ENCODE data around the gene SULT2B1. TPM values are rescaled to one million over a fixed set of nuclear protein-coding genes. Genes with fewer than 3 reads are reported as not detected.

The SULT2B1 gene
- total RNA-seq, 5 donors from 2014 or later (not counting 1 experiment from before 2014, with no cell fraction given), result not detected

GRCh38 chr19:48618278-48618915 is 66.4 kb downstream of the SULT2B1 start:
- H3K9me3 ChIP-seq, result no peaks in the 10 kb centered on the region
- H3K36me3 ChIP-seq (ENCODE audit: control insufficient read depth in 2 of 2, extremely low read depth in 1 of 2, insufficient read depth in 1 of 2, low read length in 1 of 2), result peaks cover 21 to 31% of the 10 kb centered on the region in 2 donors
- H3K36me3 Mint-ChIP-seq, result peaks cover 32% of the 10 kb centered on the region
- no peaks in the 10 kb centered on the region for H3K27me3 Mint-ChIP-seq
- DNase-seq, result peak in 1 of 35 experiments; percentile 27
- ATAC-seq (replicated peaks in 1 of 4), result no peak
- H3K27me3 ChIP-seq (replicated peaks in 1 of 2; ENCODE audit: control insufficient read depth in 2 of 2, extremely low read depth in 1 of 2, insufficient read depth in 2 of 2, low read length in 1 of 2), result peaks cover 0 to 2% of the 10 kb centered on the region in 2 experiments
- 2% methylated on average over 17 of the region's 18 CpGs for WGBS (ENCODE audit: insufficient coverage)
- peaks cover 37 to 55% (median 46%) of the 10 kb centered on the region in 3 donors for H3K4me1 Mint-ChIP-seq
- peak overlapping the region; percentile 87 for H3K27ac ChIP-seq (ENCODE audit: low read length)
- peak overlapping the region; percentile 94 to 100 for H3K4me3 ChIP-seq (ENCODE audit: control insufficient read depth in 1 of 2, extremely low read depth in 1 of 2, low read length in 1 of 2)
- ChIA-PET POLR2A (interaction anchor here in 1 of 2 donors (0.6 kb wide), 1 partner anchor 116 kb away, joined by 4 read pairs; no protein-coding TSS in a partner anchor), CTCF (interaction anchor here in 1 of 2 donors (0.5 to 1.1 kb wide), 3 partner anchors 177 to 1957 kb away, joined by 3 read pairs; no protein-coding TSS in a partner anchor)
- H3K9me3 Mint-ChIP-seq, result no peaks in the 10 kb centered on the region
- peaks cover 17 to 57% of the 10 kb centered on the region in 2 experiments for H3K4me1 ChIP-seq (ENCODE audit: control insufficient read depth in 1 of 2, extremely low read depth in 1 of 2, insufficient read depth in 2 of 2, low read length in 2 of 2)
- H3K4me3 Mint-ChIP-seq, result peak overlapping the region; percentile 94 to 95 (median 95)
- H3K27ac Mint-ChIP-seq, result peak overlapping the region; percentile 97 to 98

- Histone ChIP-seq H3K27ac (ENCODE audit: low read length) (peak within 1 kb of the TSS; percentile 87), H3K27me3 (replicated peaks in 1 of 2; ENCODE audit: control insufficient read depth in 2 of 2, extremely low read depth in 1 of 2, insufficient read depth in 2 of 2, low read length in 1 of 2) (peaks cover 0 to 2% of the 10 kb centered on the region in 2 experiments), H3K4me3 (ENCODE audit: control insufficient read depth in 1 of 2, extremely low read depth in 1 of 2, low read length in 1 of 2) (peak within 1 kb of the TSS; percentile 94 to 100), H3K4me1 (ENCODE audit: control insufficient read depth in 1 of 2, extremely low read depth in 1 of 2, insufficient read depth in 2 of 2, low read length in 2 of 2) (peaks cover 20 to 64% of the 10 kb centered on the region in 2 experiments), H3K36me3 (ENCODE audit: control insufficient read depth in 2 of 2, extremely low read depth in 1 of 2, insufficient read depth in 1 of 2, low read length in 1 of 2) (peaks cover 21 to 31% of the 10 kb centered on the region in 2 donors), H3K9me3 (no peaks in the 10 kb centered on the region)
- Mint-ChIP-seq H3K4me1 (peaks cover 44 to 62% (median 53%) of the 10 kb centered on the region in 3 donors), H3K4me3 (peak within 1 kb of the TSS; percentile 94 to 95 (median 95)), H3K27ac (peak within 1 kb of the TSS; percentile 97 to 98), H3K27me3 (no peaks in the 10 kb centered on the region), H3K9me3 (no peaks in the 10 kb centered on the region), H3K36me3 (peaks cover 36% of the 10 kb centered on the region)
- ChIA-PET POLR2A (interaction anchor here in 1 of 2 donors (0.5 to 0.6 kb wide), 2 partner anchors 117 to 152 kb away, joined by 4 to 5 read pairs; no protein-coding TSS in a partner anchor), CTCF (interaction anchor here in 1 of 2 donors (0.5 to 1.2 kb wide), 7 partner anchors 15 to 1958 kb away, joined by 3 to 6 read pairs (median 3); partner anchors contain the start of gene RUVBL2)
- under 1% methylated on average over 65 of the region's 69 CpGs for WGBS (ENCODE audit: insufficient coverage)
- peak; percentile 87 to 99 (median 92) for DNase-seq
- peak; percentile 78 to 84 (median 83) for ATAC-seq (replicated peaks in 1 of 4)
Observed at GRCh38 chr19:48618916-48619691, 67.1 kb downstream of the SULT2B1 start, which contains the start of the genes RPL18 and SPHK2. Gene RPL18 (minus strand): TSS chr19:48619178. CDS start chr19:48619143, 35 bp downstream. Gene SPHK2 (plus strand): TSS chr19:48619506. CDS start chr19:48620515, 1,009 bp downstream.

- Histone ChIP-seq H3K27ac (ENCODE audit: low read length) (peak overlapping the region; percentile 87), H3K27me3 (replicated peaks in 1 of 2; ENCODE audit: control insufficient read depth in 2 of 2, extremely low read depth in 1 of 2, insufficient read depth in 2 of 2, low read length in 1 of 2) (peaks cover 0 to 2% of the 10 kb centered on the region in 2 experiments), H3K4me3 (ENCODE audit: control insufficient read depth in 1 of 2, extremely low read depth in 1 of 2, low read length in 1 of 2) (peak overlapping the region; percentile 94 to 100), H3K4me1 (ENCODE audit: control insufficient read depth in 1 of 2, extremely low read depth in 1 of 2, insufficient read depth in 2 of 2, low read length in 2 of 2) (peaks cover 24 to 72% of the 10 kb centered on the region in 2 experiments), H3K36me3 (ENCODE audit: control insufficient read depth in 2 of 2, extremely low read depth in 1 of 2, insufficient read depth in 1 of 2, low read length in 1 of 2) (peaks cover 18 to 29% of the 10 kb centered on the region in 2 donors), H3K9me3 (no peaks in the 10 kb centered on the region)
- H3K9me3 Mint-ChIP-seq, result no peaks in the 10 kb centered on the region
- ChIA-PET POLR2A (no interaction called here), CTCF (interaction anchor here in 1 of 2 donors (0.6 to 1.2 kb wide), 4 partner anchors 15 to 374 kb away, joined by 3 to 6 read pairs (median 4); partner anchors contain the start of gene RUVBL2)
- peak overlapping the region; percentile 94 to 95 (median 95) for H3K4me3 Mint-ChIP-seq
- DNase-seq (no peak), ATAC-seq (replicated peaks in 1 of 4) (no peak)
- WGBS (ENCODE audit: insufficient coverage), result 50% methylated on average over 4 of the region's 6 CpGs
- H3K27ac Mint-ChIP-seq, result peak overlapping the region; percentile 97 to 98
- H3K27me3 Mint-ChIP-seq, result no peaks in the 10 kb centered on the region
- peaks cover 52 to 67% (median 58%) of the 10 kb centered on the region in 3 donors for H3K4me1 Mint-ChIP-seq
- H3K36me3 Mint-ChIP-seq, result peaks cover 36% of the 10 kb centered on the region
Observed at GRCh38 chr19:48619692-48620585, 68.0 kb downstream of the SULT2B1 start.

- H3K4me1 Mint-ChIP-seq, result peaks cover 40 to 58% (median 51%) of the 10 kb centered on the region in 3 donors
- Histone ChIP-seq H3K36me3 (ENCODE audit: control insufficient read depth in 2 of 2, extremely low read depth in 1 of 2, insufficient read depth in 1 of 2, low read length in 1 of 2) (peaks cover 0 to under 1% of the 10 kb centered on the region in 2 donors), H3K4me3 (ENCODE audit: control insufficient read depth in 1 of 2, extremely low read depth in 1 of 2, low read length in 1 of 2) (peak overlapping the region; percentile 1 to 53), H3K4me1 (ENCODE audit: control insufficient read depth in 1 of 2, extremely low read depth in 1 of 2, insufficient read depth in 2 of 2, low read length in 2 of 2) (peaks cover 12 to 55% of the 10 kb centered on the region in 2 experiments), H3K9me3 (no peaks in the 10 kb centered on the region), H3K27me3 (replicated peaks in 1 of 2; ENCODE audit: control insufficient read depth in 2 of 2, extremely low read depth in 1 of 2, insufficient read depth in 2 of 2, low read length in 1 of 2) (peaks cover 0 to 2% of the 10 kb centered on the region in 2 experiments), H3K27ac (ENCODE audit: low read length) (peak overlapping the region; percentile 42)
- H3K36me3 Mint-ChIP-seq, result peaks cover 19% of the 10 kb centered on the region
- ATAC-seq (replicated peaks in 1 of 4), result no peak
- no peaks in the 10 kb centered on the region for H3K27me3 Mint-ChIP-seq
- H3K27ac Mint-ChIP-seq, result peak overlapping the region; percentile 96
- peak in 1 of 35 experiments; percentile 13 for DNase-seq
- H3K4me3 Mint-ChIP-seq, result peak overlapping the region; percentile 78 to 81 (median 79)
- H3K9me3 Mint-ChIP-seq, result no peaks in the 10 kb centered on the region
- ChIA-PET POLR2A (interaction anchor here in 1 of 2 donors (0.6 kb wide), 1 partner anchor 14 kb away, joined by 3 read pairs; no protein-coding TSS in a partner anchor), CTCF (interaction anchor here in 1 of 2 donors (0.6 to 0.7 kb wide), 2 partner anchors 116 to 179 kb away, joined by 3 read pairs; no protein-coding TSS in a partner anchor)
- 52% methylated on average over 7 of the region's 8 CpGs for WGBS (ENCODE audit: insufficient coverage)
Observed at GRCh38 chr19:48623556-48624066, 71.6 kb downstream of the SULT2B1 start.

GRCh38 chr19:48624067-48624594 is 72.2 kb downstream of the SULT2B1 start:
- under 1% methylated on average over 23 of the region's 40 CpGs for WGBS (ENCODE audit: insufficient coverage)
- Histone ChIP-seq H3K36me3 (ENCODE audit: control insufficient read depth in 2 of 2, extremely low read depth in 1 of 2, insufficient read depth in 1 of 2, low read length in 1 of 2) (peaks cover 1 to 6% of the 10 kb centered on the region in 2 donors), H3K9me3 (no peaks in the 10 kb centered on the region), H3K4me1 (ENCODE audit: control insufficient read depth in 1 of 2, extremely low read depth in 1 of 2, insufficient read depth in 2 of 2, low read length in 2 of 2) (peaks cover 12 to 54% of the 10 kb centered on the region in 2 experiments), H3K4me3 (ENCODE audit: control insufficient read depth in 1 of 2, extremely low read depth in 1 of 2, low read length in 1 of 2) (peak overlapping the region; percentile 39 to 53), H3K27ac (ENCODE audit: low read length) (peak overlapping the region; percentile 66), H3K27me3 (replicated peaks in 1 of 2; ENCODE audit: control insufficient read depth in 2 of 2, extremely low read depth in 1 of 2, insufficient read depth in 2 of 2, low read length in 1 of 2) (no peaks in the 10 kb centered on the region)
- H3K27ac Mint-ChIP-seq, result peak overlapping the region; percentile 96
- ATAC-seq (replicated peaks in 1 of 4) (peak; percentile 74 to 79 (median 77)), DNase-seq (peak; percentile 77 to 97 (median 86))
- CTCF ChIA-PET, result interaction anchor here in 1 of 2 donors (0.6 kb wide), 1 partner anchor 305 kb away, joined by 3 read pairs; no protein-coding TSS in a partner anchor
- H3K4me1 Mint-ChIP-seq, result peaks cover 36 to 55% (median 49%) of the 10 kb centered on the region in 3 donors
- H3K4me3 Mint-ChIP-seq, result peak overlapping the region; percentile 78 to 81 (median 79)
- H3K27me3 Mint-ChIP-seq, result no peaks in the 10 kb centered on the region
- H3K9me3 Mint-ChIP-seq, result no peaks in the 10 kb centered on the region
- peaks cover 17% of the 10 kb centered on the region for H3K36me3 Mint-ChIP-seq
- POLR2A ChIA-PET, result no interaction called here
